HG03196 (cell line): ENCODE measurements around the gene HOXB9.

Experiments
- ATAC-seq: cut with Tn5 transposase; IDR thresholded peaks from one replicate; pipeline ENCODE4 v1.9.1; 2021; ENCODE audit not compliant: unreplicated experiment

HOXB9 gene

DNA sequence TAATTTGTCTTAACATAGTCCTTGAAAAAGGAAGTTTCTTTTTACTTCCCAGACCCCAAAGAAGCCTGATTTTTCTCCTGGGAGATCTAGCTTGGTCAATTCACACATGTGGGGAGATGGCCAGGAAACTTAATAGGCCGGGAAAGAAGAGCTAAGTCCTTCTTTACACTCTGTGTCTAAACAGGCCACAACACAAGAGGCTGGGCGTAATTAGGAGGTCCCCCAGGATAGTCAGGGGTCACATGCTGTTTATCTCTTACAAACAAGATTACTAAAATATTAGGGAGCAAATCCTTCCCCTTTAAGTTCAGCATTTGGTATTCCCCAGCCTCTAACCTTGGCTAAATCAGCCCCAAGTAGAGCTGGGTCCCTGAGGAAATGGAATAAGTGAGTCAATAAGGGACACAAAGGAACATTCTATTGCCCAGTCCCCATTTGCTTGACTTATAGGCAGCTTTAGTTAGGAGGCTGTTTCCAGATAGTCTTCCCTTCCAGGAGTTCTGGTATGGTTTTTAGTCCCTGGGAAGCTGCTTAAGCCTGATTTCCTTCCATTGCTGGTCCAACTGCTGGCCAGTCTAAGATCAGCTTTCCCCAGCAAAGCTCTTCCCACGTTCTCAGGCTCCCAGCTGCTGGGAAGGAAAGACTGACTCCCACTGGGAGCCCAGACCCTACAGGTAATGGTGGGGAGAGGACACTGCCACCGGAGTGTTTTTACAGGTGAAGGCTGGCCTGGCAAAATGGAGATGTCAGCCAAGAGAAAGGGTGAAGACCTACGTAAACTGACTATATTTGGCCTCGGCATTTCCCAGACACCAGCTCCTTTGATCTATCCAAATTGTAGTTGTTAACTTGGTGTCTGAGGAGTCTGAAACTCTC is 14.1 kb upstream of the HOXB9 start:
- ATAC-seq = no peak

DNA sequence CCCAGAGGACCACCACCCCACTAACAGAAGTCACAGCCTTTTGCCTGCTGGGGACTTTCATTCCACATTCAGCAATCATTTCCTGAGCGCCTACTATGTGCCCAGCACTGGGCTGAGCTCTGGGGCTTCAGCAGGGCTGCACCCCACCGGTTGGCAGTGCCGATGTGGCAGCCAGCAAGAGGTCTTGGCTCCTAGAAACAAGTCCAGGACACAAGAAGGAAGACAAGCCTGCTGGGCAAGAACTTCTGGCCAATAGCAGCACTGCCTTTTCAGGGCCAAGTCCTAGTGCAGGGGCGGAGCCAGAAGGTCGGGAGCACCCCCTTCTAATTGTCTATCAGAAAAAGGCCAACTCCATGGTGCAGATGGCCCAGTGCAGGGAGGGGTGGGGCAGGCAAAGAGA is 13.0 kb upstream of the HOXB9 start:
- ATAC-seq = no peak

DNA sequence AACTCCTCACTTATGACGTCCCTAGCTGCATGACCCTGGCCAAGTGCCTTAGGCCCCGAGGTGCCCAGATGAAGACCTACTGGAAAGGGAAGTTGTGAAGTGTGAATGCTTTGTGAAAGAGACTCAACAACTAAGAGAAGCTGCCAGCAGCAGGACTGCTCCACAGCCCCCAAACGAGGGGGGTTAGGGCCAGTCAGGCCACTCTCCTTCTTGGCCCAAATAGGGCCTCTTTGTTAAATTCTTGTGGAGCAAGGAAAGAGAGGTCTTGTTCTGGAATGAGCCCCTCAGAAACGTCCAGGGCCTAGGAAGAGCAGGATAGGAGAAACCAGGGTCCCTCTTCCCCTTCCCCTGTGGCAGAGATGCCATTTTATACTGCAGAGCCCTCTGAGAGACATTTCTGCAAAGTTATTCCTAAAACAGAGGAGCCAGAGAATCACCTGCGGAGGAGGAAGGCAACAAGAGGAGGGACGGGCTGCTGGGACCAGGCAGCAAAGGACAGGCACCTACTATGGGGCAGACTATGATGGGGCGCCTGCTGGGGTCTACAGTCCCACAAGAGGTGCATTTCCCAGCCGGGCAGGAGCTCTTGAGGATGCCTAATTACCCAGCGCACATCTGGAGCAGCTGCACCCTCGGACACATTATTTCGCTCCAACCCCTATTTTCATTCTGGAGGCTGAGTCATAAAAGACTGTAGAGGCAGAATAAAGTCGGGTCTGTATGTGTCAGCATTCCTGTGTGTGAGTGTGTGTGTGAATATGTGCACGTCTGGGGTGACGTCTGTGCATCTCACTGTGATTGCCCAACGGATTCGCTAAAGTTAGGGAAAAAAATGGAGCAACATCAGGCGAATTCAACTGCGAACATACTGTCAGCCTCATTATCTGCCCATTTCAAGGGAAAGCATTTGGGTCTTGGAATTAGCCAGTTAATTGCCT is 11.4 kb upstream of the HOXB9 start:
- ATAC-seq = no peak

DNA sequence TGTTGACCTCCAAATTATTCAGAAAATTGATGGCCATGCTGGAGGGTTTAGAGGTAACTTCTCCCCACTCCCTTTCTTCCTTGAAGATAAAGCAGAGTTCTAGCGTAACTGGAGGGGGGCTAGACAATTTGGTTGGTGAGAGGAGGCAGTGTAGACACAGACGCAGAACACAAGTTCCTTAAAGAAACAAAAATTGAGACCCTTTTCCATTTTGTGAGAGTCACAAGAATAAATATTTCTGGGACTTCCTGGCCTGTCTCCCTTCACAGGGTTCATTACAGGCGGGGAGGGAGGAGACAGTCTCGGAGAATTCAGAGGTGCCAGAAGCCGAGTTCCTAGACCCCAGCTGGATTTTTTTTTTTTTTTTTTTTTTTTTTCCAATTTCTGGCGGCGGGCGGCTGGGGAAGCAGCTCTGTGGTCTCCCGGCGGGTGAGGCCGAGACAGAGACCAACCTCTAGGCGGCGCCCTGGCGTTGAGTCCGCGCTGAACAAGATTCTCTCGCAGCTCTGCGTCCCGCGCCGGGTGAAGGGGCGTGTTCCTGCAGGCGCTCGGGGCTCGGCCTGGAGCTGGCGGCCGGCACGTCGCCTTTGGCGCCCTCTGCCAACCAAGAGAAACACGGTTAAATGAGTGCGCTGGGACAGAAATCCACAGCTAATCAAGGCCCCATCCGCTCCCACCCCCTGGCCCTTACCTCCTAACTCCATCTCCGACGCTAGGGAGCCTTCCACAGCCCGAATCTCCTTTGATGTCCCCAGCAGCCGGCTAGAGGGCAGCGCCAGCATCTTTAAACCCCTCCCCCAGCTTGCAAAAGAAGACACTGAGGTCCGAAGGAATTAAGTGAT is 10.2 kb upstream of the HOXB9 start:
- ATAC-seq = no peak

DNA sequence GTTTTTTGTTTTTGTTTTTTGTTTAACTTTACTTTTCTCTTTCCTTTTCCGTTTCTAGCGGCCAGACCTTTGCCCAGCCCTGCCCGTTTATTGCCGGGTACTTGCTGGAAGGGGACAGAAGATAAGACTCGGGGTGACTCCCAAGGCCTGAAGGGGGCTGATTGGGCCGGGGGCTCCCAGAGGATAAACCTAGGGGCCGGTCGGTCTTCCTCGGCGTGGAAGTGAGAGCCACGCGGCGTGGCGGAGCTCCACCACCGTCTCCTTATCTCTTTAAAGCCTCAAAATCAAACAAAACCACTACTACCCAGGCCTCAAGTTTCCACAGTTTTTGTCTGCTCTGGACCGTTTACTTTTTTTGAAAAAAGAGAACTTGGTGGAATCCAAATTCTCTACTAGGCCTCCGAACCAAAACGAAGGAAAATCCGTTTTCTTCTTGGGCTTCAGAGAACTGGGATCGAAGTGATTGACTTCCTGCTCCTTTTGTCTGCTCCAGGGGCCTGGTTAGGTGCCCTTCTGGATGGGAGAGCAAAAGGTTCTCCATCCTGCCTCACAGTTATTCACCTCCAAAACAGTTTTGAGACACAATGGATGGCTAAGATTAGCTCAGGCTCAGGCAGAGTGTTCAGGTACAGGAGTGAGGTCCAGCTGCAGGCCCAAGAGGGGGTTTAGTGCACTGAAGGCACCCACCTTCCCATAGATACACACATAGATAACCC is 8.5 kb upstream of the HOXB9 start:
- ATAC-seq = no peak

DNA sequence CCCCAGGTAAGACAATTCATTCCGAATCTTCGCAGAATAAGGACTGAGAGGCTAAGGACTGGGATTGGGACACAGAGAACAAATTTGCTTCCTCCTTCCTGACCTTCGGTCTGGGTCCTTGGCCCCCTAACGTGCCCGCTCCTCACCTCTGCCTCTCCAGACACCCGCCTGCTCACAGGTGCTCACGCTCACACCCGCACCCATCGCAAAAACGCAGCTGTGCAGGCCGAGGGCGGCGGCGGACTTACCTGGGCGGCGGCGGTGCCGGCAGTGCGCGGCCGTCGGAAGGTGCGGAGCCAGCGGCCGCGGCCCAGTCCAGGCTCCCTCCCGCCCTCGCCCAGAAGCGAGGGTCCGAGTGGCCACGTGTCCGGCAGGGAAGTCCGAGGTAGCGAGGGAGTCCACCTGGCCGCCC is 7.1 kb upstream of the HOXB9 start:
- ATAC-seq = no peak

DNA sequence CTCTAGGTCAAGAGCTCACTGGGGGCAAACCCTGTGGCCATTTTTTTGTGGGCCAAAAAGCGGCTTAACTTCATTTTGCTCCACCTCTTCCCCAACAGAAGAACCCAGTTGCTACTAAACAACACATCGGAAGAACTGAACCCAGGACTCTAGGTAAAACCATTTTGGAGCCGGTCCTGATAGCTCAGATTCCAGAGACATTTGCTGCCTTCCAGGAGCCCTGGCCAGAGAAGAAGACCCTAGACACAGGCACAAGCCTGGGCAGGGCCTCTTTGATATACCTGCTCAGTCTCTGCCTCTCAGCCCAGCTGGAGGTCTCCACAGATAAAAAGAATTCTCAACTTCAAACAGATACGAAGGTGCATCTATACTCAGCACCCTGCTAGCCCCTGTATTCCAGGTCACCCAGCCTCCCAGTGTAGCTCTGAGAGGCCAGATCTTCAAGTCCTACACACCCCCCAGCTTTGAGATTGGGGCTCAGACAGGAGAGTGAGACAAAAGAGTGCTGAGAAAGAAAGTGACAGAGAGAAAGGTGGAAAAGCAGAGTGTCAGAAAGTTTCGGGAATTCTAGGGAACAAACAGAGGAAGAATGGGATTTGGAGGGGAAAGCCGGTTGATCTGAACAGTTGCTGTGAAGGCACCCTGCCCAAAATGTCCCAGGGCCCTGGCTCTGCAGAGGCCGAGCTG is 6.6 kb upstream of the HOXB9 start:
- ATAC-seq = no peak

DNA sequence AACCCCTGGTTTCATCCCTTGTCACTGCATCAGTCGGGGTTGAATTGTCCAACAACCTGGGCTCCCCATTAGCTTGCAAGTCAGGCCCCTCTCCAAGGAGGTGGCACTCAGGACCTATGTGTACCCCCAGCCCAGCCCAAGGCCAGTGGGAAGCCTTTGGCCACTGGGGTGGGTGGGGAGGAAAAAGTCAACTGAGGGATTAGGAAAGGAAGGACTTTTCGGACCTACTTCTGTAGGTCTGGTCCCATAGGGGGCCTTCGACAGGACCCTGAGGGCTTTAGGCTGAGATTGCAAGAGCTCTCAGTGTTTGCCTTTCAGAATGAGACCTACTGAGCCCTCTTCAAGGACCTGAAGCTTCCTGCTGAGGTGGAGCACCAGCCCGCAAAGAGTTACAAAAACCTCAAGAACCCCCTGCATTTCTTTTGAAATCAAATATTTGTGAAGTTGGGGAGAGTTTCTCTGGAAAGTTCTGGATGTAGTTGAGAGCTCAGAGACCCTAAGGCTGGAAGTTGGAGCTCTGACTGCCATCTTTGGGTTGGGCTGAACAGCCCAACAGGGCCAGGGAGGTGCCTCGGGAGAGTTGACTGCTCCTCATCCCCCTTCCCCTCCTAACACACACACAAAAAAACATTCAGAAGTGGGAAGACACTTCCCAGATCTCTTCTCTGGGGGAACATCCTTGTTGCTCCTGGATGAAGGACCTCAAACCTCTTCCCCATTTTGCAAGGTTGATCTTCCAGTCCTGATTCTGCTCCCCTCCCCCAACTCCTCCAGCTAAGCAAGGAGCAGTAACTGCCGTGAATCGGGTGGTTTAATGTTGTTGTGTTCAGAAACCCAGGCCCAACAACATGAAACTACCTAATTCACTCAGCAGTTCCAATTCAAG is 5.8 kb upstream of the HOXB9 start:
- ATAC-seq = no peak

DNA sequence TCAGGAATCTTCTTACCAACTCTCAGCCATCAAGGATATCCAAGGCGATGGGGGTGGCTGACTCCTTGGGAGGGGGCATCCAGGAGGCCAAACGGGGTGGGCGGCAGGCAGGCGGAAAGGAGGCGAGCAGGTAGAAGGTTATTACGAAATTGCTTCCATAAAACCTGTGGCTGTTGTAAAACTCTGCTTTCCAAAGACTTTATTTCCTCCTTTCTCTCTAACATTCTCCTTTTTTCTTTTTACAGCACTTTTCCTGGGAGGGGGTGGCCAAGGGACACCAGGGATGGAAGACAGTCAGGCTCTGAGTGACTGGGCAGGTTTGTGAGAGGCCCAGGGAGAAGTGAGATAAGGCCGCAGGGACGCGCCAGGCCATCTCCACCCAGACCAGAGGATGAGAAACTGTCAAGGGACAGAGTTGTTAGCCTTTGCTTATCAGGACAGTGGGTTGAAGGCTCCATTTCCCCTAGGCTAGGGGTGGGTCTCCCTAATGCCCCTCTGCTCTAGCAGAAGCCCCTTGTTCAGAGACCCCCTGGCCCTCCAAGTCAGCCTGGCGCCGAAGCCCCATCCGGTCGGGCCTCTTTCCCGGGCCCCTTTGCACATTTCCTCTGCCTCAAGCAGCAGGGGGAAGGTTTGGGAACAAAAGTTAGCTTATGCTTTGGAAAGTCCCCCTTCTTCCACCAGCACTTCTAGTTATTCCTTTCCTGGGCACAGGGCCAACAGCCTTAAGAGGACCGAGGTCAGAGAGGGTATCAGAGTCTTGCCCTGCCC is 5.0 kb upstream of the HOXB9 start:
- no peak for ATAC-seq

DNA sequence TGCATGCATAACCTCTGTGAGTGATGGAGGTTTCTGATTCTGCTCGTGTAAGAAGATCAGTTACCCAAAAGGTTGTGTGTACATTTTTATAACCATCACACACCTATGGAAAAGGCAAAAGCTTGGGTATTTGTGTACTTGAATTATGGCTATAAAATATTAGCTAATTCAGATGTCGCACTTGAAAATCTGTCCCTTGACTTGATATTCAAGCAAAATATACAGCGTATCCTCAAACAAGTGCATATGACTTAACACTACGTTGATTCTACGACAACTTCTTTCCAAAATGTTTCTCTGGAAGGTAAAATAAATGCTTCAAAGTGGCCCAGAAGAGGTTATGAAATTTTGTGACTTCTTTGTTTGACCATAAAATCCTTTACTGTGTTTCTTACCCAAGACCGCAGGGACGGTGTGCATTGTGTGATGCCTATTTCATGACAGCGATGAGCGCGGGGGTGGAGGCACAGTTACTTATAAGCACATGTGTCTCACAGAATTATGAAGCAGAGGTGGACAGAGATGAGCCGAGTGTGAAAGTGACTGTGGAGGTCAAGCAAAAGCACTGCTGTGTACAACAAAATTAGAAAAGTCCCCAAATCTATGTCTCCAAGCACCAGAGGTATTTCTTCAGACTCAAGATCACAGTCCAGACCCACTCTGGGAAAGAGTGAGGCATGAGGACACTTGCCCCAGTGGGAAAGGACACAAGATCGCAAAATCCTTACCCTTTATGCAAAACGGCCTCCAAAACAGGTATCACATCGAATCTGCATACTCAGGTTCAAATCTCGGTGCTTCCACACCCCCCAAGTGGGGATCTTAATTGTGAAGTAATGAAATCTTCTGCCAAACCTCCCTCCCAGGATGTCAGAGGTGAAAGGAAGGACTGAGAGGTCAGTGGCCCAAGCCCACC is 4.1 kb upstream of the HOXB9 start:
- no peak for ATAC-seq

DNA sequence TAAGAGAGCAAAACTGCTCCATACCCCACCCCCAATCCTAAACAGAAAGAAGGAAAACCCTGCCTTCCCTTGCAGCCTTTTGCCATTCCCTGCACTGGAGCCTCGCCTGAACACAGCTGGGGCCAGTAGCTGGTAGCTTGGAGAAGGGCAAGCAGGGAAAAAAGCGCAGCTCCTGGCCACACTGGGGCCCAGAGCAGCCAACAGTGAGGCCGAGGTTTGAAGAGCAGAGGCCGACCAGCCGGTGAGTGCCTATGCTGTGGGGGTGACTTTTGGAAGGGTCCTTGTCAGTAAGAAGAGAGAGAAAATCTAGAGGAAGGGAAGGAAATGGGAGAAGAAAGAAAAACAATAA is 3.2 kb upstream of the HOXB9 start:
- no peak for ATAC-seq

DNA sequence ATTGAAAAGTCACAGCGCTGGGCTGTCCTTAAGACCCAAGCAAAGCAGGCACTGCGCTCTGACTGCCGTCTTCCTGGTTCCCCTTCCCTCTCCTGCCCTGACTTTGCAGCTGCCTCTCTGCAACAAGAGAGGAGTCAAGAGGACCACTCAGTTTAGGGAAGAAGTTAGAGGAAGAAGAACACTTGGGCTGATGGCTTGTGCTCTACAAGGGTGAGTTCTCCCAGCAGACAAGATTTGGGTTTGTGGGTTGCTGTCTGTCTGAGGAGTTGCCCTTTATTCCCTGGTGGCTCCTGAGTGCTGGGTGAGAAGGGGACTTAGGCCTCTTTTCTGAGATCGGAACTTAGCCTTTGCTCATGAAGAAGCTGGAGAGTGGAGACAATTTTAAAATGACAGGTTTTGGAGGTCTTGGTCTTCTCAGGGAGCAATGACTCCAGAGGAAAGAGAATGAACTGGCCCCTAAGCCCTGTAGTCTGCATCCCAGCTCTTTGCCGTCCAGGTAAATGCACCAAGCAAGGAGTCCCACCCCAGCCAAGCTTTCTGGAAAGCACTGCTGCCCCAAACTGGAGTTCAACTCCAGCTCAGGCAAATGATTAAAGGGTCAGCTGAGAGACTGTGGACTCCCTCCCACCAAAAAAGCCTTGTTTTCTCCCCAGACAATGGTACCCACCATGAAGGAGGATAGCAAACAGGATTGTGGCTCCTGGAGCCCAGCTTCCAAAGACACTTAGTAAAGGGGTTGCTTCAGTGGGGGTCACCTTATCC is 2.7 kb upstream of the HOXB9 start:
- ATAC-seq = no peak

DNA sequence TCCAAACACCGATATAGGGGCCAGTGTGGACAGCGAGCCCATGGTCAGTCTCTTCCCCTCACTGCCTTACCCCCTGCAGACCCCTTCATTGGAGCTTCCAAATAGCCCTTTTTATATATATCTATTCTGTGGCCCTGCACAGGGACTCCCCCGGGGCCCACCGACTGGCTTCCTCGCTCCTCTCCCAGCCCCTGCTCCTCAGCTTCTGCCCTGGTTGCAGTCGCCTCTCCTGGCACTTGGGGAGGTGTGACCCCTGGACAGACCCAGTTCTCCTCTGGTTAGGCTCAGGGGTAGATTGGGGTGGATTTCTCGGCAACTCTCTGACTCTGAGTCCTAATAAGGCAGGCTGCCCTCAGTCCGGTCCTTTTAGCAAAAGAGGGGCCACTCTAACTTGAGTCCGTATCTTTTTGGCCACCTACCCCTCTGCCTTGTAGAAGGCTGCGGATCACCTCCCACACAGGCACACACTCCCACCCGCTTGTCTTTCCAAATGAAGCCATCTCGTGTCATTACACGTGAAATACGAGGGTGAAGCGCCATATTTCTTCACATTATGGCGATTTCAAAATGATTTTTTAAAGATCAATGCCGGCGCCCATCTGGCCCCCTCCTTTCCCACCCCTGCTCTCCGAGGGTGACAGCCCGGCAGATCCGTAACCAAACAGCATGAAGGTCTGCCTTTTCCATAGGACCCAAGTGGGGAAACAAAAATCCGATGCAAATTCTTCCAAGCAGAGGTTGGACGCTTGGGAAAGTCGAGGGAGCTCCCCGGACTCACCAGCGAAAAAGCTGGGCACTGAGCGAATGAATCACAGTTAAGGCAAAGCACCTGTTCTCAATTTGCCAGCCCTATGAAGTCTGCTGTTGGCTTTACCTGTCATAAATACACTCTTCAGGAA is 1.7 kb upstream of the HOXB9 start:
- no peak for ATAC-seq

DNA sequence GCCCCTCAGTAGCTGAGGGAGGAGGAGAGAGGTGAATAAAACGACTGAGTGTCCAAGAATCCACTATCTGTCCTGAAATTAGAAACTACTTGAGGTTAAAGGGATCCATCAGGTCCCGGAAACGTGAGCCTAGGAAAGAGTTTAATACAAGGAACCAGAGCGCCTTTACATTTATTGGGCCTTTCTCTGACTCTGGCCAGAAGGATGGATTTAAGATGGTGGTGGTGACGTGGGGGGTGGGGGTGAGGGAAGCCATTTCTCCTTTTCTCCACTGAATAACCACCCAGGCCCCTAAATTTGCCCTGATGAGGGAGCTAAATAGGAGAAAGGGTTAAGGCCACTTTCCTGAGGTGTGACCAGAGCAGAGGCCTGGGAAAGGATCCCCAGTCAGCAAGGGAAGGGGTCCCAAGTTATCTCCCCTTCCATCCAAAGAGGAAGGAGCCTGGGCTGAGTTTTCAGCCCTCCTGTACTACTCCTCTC is 1.0 kb upstream of the HOXB9 start:
- ATAC-seq = no peak

DNA sequence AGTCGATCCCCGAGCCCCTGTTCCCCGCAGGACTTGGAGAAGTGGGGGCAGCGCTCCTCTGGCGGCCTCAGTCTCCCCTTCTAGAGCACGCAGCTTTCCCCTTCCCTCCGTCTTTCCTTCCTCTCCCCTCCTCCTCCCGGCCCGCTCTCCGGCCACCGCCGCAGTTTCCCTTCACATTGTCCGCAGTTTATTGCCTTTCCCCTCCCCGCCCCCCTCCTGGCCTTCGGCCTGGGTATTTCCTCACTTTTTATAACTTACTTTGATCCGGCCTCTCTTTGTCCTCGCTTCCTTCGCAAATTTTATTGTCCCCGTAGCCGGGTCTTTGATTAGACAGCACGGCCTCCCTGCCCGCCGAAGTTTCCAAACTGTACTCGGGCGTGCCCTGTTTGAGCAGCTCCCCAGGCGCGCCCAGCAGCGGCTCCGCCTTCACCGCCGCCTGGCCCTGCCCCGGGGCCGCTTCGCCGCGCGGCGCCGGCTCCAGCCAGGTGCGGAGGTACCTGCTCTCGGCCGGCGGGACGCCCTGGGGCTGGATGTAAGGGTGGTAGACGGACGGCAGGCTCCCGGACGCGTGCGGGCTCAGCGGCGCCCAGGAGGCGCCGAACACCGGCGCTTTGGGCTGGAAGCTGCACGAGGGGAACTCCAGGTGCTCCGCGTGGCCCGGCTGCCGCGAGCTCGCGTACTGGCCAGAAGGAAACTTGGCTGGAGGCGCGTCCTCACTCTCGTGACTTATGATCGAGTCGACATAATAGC is 488 bp downstream of the HOXB9 start:
- no peak for ATAC-seq
